ENCODE measurements around the gene NKG7.

NKG7 gene

DNA sequence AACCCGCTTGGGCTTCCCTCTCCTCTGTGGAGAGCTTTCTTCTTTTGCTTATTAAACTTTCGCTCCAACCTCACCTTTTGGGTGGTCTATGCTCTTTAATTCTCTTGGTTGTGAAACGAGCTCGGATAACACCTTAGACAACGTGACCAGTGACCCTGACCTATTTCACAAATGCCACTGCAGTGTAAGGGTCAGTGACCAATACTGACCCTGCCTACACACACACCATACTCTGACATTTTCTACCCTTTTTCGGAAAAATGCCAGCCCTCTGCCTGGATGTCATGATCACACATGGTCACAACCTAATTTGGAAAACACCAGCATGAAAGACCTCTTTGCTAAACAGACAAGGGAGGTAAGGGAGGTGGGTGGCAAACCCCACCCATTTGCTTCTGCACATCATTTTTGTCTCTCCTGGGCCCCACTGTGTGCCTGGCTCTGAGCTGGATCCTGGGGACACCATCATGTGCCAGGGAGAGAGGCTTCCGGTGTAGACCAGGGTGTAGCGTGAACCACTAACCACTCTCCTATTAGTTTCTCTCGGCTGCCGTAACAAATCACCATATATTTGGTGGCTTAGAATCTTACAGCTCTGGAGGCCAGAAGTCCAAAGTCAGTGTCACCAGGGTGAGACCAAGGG lies 16.2 kb downstream of the NKG7 start:
- Histone ChIP-seq H3K4me3 (ENCODE audit: low read depth, low read length, poor library complexity, severe bottlenecking) (no peak overlapping the region), H3K27me3 (ENCODE audit: insufficient read depth, low read length) (no peaks in the 10 kb centered on the region), H3K9ac (ENCODE audit: low read length) (no peak overlapping the region), H3F3A (ENCODE audit: insufficient read depth, low read length) (no peaks in the 10 kb centered on the region), H3K79me2 (ENCODE audit: insufficient read depth, low read length) (no peaks in the 10 kb centered on the region), H4K20me1 (ENCODE audit: insufficient read depth, low read length) (no peaks in the 10 kb centered on the region), H3K4me2 (ENCODE audit: low read length) (no peak overlapping the region), H3K9me2 (ENCODE audit: low read depth, low read length) (no peaks in the 10 kb centered on the region), H3K4me1 (ENCODE audit: insufficient read depth, low read length, severe bottlenecking) (no peaks in the 10 kb centered on the region), H3K27ac (ENCODE audit: low read depth, low read length, poor library complexity, severe bottlenecking) (no peak overlapping the region), H3K36me3 (ENCODE audit: insufficient read depth, low read length) (peaks cover 23% of the 10 kb centered on the region), H3K9me3 (ENCODE audit: low read length) (no peaks in the 10 kb centered on the region), H2AFZ (ENCODE audit: low read length) (no peak overlapping the region)
- TF ChIP-seq EZH2 (IDR thresholded peaks at IDR 0.05; ENCODE audit: borderline replicate concordance, low read length) = no peak
- TF ChIP-seq, protein P1, sequence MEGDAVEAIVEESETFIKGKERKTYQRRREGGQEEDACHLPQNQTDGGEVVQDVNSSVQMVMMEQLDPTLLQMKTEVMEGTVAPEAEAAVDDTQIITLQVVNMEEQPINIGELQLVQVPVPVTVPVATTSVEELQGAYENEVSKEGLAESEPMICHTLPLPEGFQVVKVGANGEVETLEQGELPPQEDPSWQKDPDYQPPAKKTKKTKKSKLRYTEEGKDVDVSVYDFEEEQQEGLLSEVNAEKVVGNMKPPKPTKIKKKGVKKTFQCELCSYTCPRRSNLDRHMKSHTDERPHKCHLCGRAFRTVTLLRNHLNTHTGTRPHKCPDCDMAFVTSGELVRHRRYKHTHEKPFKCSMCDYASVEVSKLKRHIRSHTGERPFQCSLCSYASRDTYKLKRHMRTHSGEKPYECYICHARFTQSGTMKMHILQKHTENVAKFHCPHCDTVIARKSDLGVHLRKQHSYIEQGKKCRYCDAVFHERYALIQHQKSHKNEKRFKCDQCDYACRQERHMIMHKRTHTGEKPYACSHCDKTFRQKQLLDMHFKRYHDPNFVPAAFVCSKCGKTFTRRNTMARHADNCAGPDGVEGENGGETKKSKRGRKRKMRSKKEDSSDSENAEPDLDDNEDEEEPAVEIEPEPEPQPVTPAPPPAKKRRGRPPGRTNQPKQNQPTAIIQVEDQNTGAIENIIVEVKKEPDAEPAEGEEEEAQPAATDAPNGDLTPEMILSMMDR (IDR thresholded peaks at IDR 0.05; ENCODE audit: low read length) = no peak

DNA sequence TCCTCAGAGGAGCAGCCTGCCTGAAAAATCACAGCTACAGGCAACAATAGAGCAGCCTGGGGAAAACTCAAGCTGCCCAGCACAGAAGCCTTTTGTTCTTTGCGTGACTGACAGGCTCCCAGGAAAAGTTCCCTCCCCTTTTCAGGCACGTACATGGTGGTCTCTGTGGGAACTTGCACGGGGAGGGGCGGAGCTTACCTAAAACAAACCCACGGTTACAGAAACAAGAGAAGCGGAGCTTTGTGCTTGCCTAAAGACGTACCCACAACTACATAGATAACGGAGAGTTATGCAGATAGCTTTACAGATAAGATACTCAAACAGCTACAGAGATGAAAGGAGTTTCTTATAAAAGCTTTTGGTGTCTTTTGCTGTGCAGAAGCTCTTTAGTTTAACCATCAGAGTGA lies 17.7 kb downstream of the NKG7 start:
- peaks cover 36% of the 10 kb centered on the region for H3K36me3 ChIP-seq (ENCODE audit: insufficient read depth, low read length)
- no peaks in the 10 kb centered on the region for H3K27me3 ChIP-seq (ENCODE audit: insufficient read depth, low read length)
- H3K4me2 ChIP-seq (ENCODE audit: low read length) = no peak overlapping the region
- TF ChIP-seq, protein P1 (IDR thresholded peaks at IDR 0.05; ENCODE audit: low read length) = no peak
- TF ChIP-seq EZH2 (IDR thresholded peaks at IDR 0.05; ENCODE audit: borderline replicate concordance, low read length) = no peak
- H2AFZ ChIP-seq (ENCODE audit: low read length) = no peak overlapping the region
- no peak overlapping the region for H3K4me3 ChIP-seq (ENCODE audit: low read depth, low read length, poor library complexity, severe bottlenecking)
- no peaks in the 10 kb centered on the region for H3F3A ChIP-seq (ENCODE audit: insufficient read depth, low read length)
- H3K79me2 ChIP-seq (ENCODE audit: insufficient read depth, low read length) = no peaks in the 10 kb centered on the region
- H3K9ac ChIP-seq (ENCODE audit: low read length) = no peak overlapping the region
- H4K20me1 ChIP-seq (ENCODE audit: insufficient read depth, low read length) = no peaks in the 10 kb centered on the region
- H3K9me3 ChIP-seq (ENCODE audit: low read length) = no peaks in the 10 kb centered on the region
- H3K9me2 ChIP-seq (ENCODE audit: low read depth, low read length) = no peaks in the 10 kb centered on the region
- no peaks in the 10 kb centered on the region for H3K4me1 ChIP-seq (ENCODE audit: insufficient read depth, low read length, severe bottlenecking)
- no peak overlapping the region for H3K27ac ChIP-seq (ENCODE audit: low read depth, low read length, poor library complexity, severe bottlenecking)

DNA sequence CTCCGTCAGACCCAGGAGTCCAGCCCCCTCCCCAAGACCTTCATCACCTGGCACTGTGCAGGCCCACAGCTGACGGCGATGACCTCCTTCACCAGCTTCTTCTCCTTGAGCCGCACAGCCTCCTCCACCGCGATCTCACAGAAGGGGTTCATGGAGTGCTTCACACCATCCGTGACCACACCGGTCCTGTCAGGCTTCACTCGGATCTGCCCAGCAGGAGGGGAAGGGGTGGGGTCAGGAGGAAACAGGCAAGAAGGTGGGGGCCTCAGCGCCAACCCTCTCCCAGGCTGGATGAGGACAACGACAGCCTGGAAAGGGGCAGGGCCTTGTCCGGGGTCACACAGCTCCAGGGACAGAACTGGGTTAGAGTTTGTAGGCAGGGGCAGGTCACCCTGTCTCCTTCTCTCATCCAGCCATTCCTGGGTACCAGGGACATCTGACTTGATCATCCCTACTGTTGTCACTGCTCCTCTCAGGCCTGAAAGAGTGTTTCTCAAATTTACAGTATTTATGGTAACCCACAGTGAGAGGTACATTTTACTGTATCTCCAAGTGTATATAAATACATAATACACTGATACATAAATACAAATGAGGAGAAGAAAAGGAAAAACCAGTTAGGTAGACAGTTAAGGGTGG lies 18.2 kb downstream of the NKG7 start:
- Histone ChIP-seq H2AFZ (ENCODE audit: low read length) (no peak overlapping the region), H3K4me3 (ENCODE audit: low read depth, low read length, poor library complexity, severe bottlenecking) (no peak overlapping the region), H3K27me3 (ENCODE audit: insufficient read depth, low read length) (no peaks in the 10 kb centered on the region), H3K79me2 (ENCODE audit: insufficient read depth, low read length) (no peaks in the 10 kb centered on the region), H3F3A (ENCODE audit: insufficient read depth, low read length) (no peaks in the 10 kb centered on the region), H3K36me3 (ENCODE audit: insufficient read depth, low read length) (peaks cover 36% of the 10 kb centered on the region), H3K4me2 (ENCODE audit: low read length) (no peak overlapping the region), H4K20me1 (ENCODE audit: insufficient read depth, low read length) (no peaks in the 10 kb centered on the region), H3K9me2 (ENCODE audit: low read depth, low read length) (no peaks in the 10 kb centered on the region), H3K9me3 (ENCODE audit: low read length) (no peaks in the 10 kb centered on the region), H3K27ac (ENCODE audit: low read depth, low read length, poor library complexity, severe bottlenecking) (no peak overlapping the region), H3K9ac (ENCODE audit: low read length) (no peak overlapping the region), H3K4me1 (ENCODE audit: insufficient read depth, low read length, severe bottlenecking) (no peaks in the 10 kb centered on the region)
- TF ChIP-seq, protein P1 (IDR thresholded peaks at IDR 0.05; ENCODE audit: low read length) = no peak
- TF ChIP-seq EZH2 (IDR thresholded peaks at IDR 0.05; ENCODE audit: borderline replicate concordance, low read length) = no peak

Data from OCI-LY1 (cell line).